Mammary epithelial cell (primary cell): ENCODE data around the gene SPATA2.

Experiments used
- CTCF ChIP-seq, 2 donors: IDR thresholded peaks in 1 of 2; conservative IDR thresholded peaks in 1 of 2; 2 replicates each; pipeline ENCODE4 v1.5.1; 2011 to 2012; ENCODE audit warnings: inconsistent platforms in 2 of 2, low read length in 2 of 2, mild to moderate bottlenecking in 2 of 2, control low read depth in 1 of 2, low read depth in 1 of 2; ENCODE audit not compliant: insufficient read depth in 1 of 2; ENCODE audit errors: extremely low read depth in 1 of 2
- EZH2 ChIP-seq: IDR thresholded peaks from 2 replicates; pipeline ENCODE4 v1.6.1; 2012; ENCODE audit warnings: low read length, inconsistent platforms, borderline replicate concordance

- no peak for TF ChIP-seq CTCF (conservative IDR thresholded peaks at IDR 0.05 in 1 of 2, IDR thresholded peaks at IDR 0.05 in 1 of 2; ENCODE audit: extremely low read depth in 1 of 2, insufficient read depth in 1 of 2, low read depth in 1 of 2, low read length in 2 of 2)
- no peak for TF ChIP-seq EZH2
These were observed 3.7 kb upstream of the SPATA2 start for GRCh38 chr20:49919009-49919408.
